ENCODE results near the gene CDV3. TPM values are rescaled to one million over a fixed set of nuclear protein-coding genes. Genes with fewer than 3 reads are reported as not detected.
A peak's percentile ranks its signal among the peaks of the same experiment; 100 is the strongest.

CDV3 gene
- total RNA-seq, 2 experiments from 2014 or later: 171 to 296 TPM

DNA sequence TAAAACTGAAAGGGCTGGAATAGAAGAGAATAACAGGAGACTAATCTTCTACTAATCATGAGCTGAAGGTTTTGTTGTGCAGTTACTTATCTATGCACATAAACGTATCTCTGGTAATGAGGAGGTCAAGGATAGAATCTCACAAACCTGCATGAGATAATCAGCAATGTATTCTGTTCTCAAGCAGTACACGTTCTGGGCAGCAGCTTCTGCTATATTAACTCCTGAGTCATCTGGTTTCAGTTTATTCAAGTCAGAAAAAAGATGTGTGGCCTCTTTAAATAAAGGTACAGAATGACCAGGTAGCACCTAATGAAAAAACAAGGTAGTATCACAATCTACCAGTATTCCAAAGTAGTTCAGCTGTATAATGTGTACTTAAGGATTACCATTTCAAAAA is 34.9 kb downstream of the CDV3 start:
- no peak overlapping the region for H3K27ac ChIP-seq (ENCODE audit: low read depth, low read length, poor library complexity, severe bottlenecking)
- DNase-seq (ENCODE audit: low spot score): no peak
- H3K36me3 ChIP-seq (ENCODE audit: insufficient read depth, low read length): peaks cover 96% of the 10 kb centered on the region
- ChIA-PET POLR2A (interaction anchor here (0.9 kb wide), 1 partner anchor 35 kb away, joined by 3 read pairs; the partner anchor contains the start of gene CDV3), CTCF (ENCODE audit: unreplicated experiment) (no interaction called here)
- H3K4me2 ChIP-seq (ENCODE audit: low read length): no peak overlapping the region
- no peaks in the 10 kb centered on the region for H4K20me1 ChIP-seq (ENCODE audit: insufficient read depth, low read length)
- peaks cover 5% of the 10 kb centered on the region; the same call in 1 of the 2 replicates for H3K79me2 ChIP-seq (ENCODE audit: insufficient read depth, low read depth, low read length)
- TF ChIP-seq, protein P1, sequence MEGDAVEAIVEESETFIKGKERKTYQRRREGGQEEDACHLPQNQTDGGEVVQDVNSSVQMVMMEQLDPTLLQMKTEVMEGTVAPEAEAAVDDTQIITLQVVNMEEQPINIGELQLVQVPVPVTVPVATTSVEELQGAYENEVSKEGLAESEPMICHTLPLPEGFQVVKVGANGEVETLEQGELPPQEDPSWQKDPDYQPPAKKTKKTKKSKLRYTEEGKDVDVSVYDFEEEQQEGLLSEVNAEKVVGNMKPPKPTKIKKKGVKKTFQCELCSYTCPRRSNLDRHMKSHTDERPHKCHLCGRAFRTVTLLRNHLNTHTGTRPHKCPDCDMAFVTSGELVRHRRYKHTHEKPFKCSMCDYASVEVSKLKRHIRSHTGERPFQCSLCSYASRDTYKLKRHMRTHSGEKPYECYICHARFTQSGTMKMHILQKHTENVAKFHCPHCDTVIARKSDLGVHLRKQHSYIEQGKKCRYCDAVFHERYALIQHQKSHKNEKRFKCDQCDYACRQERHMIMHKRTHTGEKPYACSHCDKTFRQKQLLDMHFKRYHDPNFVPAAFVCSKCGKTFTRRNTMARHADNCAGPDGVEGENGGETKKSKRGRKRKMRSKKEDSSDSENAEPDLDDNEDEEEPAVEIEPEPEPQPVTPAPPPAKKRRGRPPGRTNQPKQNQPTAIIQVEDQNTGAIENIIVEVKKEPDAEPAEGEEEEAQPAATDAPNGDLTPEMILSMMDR (conservative IDR thresholded peaks at IDR 0.05; ENCODE audit: low read length): no peak
- TF ChIP-seq EZH2phosphoT487 (IDR thresholded peaks at IDR 0.05; ENCODE audit: borderline replicate concordance, low read depth, low read length): no peak
- H3K9me3 ChIP-seq (ENCODE audit: low read length): peaks cover 14% of the 10 kb centered on the region
- H3K4me3 ChIP-seq (ENCODE audit: low read depth, low read length, poor library complexity, severe bottlenecking): no peak overlapping the region
- no peaks in the 10 kb centered on the region for H3K9me2 ChIP-seq (ENCODE audit: insufficient read depth, low read length)
- no peak overlapping the region for H2AFZ ChIP-seq (ENCODE audit: low read length)
- H3K4me1 ChIP-seq (ENCODE audit: insufficient read depth, low read length, poor library complexity, severe bottlenecking): no peaks in the 10 kb centered on the region
- no TSS peak for BruUV-seq (replicated peaks)
- intact Hi-C loops (cut with micrococcal nuclease; ENCODE audit: unreplicated experiment): loop anchor here (5.0 kb wide), 1 partner anchor 49 kb away; no protein-coding TSS in a partner anchor

GRCh38 chr3:133610031-133610430 is 36.5 kb downstream of the CDV3 start:
- no peaks in the 10 kb centered on the region for H4K20me1 ChIP-seq (ENCODE audit: insufficient read depth, low read length)
- CTCF ChIA-PET (ENCODE audit: unreplicated experiment): no interaction called here
- no peak for DNase-seq (ENCODE audit: low spot score)
- intact Hi-C loops (cut with micrococcal nuclease; ENCODE audit: unreplicated experiment): no loop called here
- POLR2A ChIA-PET: no interaction called here
- peaks cover 93% of the 10 kb centered on the region for H3K36me3 ChIP-seq (ENCODE audit: insufficient read depth, low read length)
- H3K4me1 ChIP-seq (ENCODE audit: insufficient read depth, low read length, poor library complexity, severe bottlenecking): no peaks in the 10 kb centered on the region
- no peaks in the 10 kb centered on the region for H3K79me2 ChIP-seq (ENCODE audit: insufficient read depth, low read depth, low read length)
- no peaks in the 10 kb centered on the region for H3K9me2 ChIP-seq (ENCODE audit: insufficient read depth, low read length)
- TSS peak; percentile 9 for BruUV-seq (replicated peaks)
- H3K27ac ChIP-seq (ENCODE audit: low read depth, low read length, poor library complexity, severe bottlenecking): no peak overlapping the region
- no peak overlapping the region for H2AFZ ChIP-seq (ENCODE audit: low read length)
- H3K9me3 ChIP-seq (ENCODE audit: low read length): peaks cover 14% of the 10 kb centered on the region
- TF ChIP-seq, protein P1 (conservative IDR thresholded peaks at IDR 0.05; ENCODE audit: low read length): no peak
- TF ChIP-seq EZH2phosphoT487 (IDR thresholded peaks at IDR 0.05; ENCODE audit: borderline replicate concordance, low read depth, low read length): no peak
- no peak overlapping the region for H3K4me2 ChIP-seq (ENCODE audit: low read length)
- H3K4me3 ChIP-seq (ENCODE audit: low read depth, low read length, poor library complexity, severe bottlenecking): no peak overlapping the region

DNA sequence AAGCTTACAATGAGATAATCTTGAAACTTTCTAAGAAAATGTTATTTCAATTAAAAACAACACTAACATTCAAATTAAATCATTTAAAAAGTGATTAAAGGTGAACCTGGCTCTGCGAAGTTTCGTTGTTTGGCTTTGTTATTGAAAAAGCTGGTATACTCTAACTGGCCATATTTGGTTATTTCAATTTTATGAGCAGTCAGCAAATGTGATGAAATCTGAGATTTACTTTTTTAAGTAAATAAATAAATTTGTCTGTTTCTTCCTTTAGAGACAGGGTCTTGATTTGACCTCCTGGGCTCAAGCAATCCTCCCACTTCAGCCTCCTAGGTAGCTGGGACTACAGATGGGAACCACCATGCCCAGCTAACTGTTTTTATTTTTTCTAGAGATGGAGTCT is 38.0 kb downstream of the CDV3 start:
- no peaks in the 10 kb centered on the region for H3K79me2 ChIP-seq (ENCODE audit: insufficient read depth, low read depth, low read length)
- no peak for TF ChIP-seq EZH2phosphoT487 (IDR thresholded peaks at IDR 0.05; ENCODE audit: borderline replicate concordance, low read depth, low read length)
- CTCF ChIA-PET (ENCODE audit: unreplicated experiment): no interaction called here
- no peak for DNase-seq (ENCODE audit: low spot score)
- no peak overlapping the region for H2AFZ ChIP-seq (ENCODE audit: low read length)
- H3K9me3 ChIP-seq (ENCODE audit: low read length): peaks cover 14% of the 10 kb centered on the region
- no peaks in the 10 kb centered on the region for H3K9me2 ChIP-seq (ENCODE audit: insufficient read depth, low read length)
- H3K27ac ChIP-seq (ENCODE audit: low read depth, low read length, poor library complexity, severe bottlenecking): no peak overlapping the region
- H3K4me3 ChIP-seq (ENCODE audit: low read depth, low read length, poor library complexity, severe bottlenecking): no peak overlapping the region
- intact Hi-C loops (cut with micrococcal nuclease; ENCODE audit: unreplicated experiment): no loop called here
- H4K20me1 ChIP-seq (ENCODE audit: insufficient read depth, low read length): no peaks in the 10 kb centered on the region
- H3K36me3 ChIP-seq (ENCODE audit: insufficient read depth, low read length): peaks cover 95% of the 10 kb centered on the region
- no TSS peak for BruUV-seq (replicated peaks)
- POLR2A ChIA-PET: interaction anchor here (0.6 to 1.4 kb wide), 5 partner anchors 10 to 242 kb away, joined by 3 to 4 read pairs (median 4); no protein-coding TSS in a partner anchor
- H3K4me1 ChIP-seq (ENCODE audit: insufficient read depth, low read length, poor library complexity, severe bottlenecking): no peaks in the 10 kb centered on the region
- H3K4me2 ChIP-seq (ENCODE audit: low read length): no peak overlapping the region
